OCI-LY7 (cell line): ENCODE results near the gene HLA-DPA1. TPM values are rescaled to one million over a fixed set of nuclear protein-coding genes. Genes with fewer than 3 reads are reported as not detected.

Source experiments
- BruUV-seq: library from RNA; stranded (reverse); fragments of 400-500 nt; replicated peaks from 2 replicates; lab custom pipeline; 2021; lab: Mats Ljungman, UMichigan
- CTCF ChIA-PET: fragments of 300-600 bp; sonication (Branson Sonifier 250); formaldehyde crosslinking; loops from one replicate; lab custom pipeline; 2022; ENCODE audit warnings: antibody characterized with exemption; ENCODE audit not compliant: unreplicated experiment; lab: Charles Lee
- POLR2A ChIA-PET: fragments of 300-600 bp; sonication (Branson Sonifier 250); formaldehyde crosslinking; loops from one replicate; lab custom pipeline; 2022; ENCODE audit warnings: antibody characterized with exemption; lab: Charles Lee
- DNase-seq: peaks from one replicate; pipeline ENCODE4 v3.0.0-alpha.2; 2015; ENCODE audit warnings: low spot score
- H2AFZ ChIP-seq: fragments of 200-600 bp; sonication (generic), shearing (Covaris generic); 2 replicates; pipeline ENCODE4 v1.6.1; 2014; ENCODE audit warnings: mild to moderate bottlenecking, antibody characterized with exemption, low read length, moderate library complexity
- H3K27ac ChIP-seq: fragments of 200-600 bp; sonication (generic); 2 replicates; pipeline ENCODE4 v1.5.1; 2014; ENCODE audit warnings: mixed run types, low read depth, mild to moderate bottlenecking, moderate library complexity, low read length, inconsistent platforms; ENCODE audit not compliant: poor library complexity, severe bottlenecking
- H3K36me3 ChIP-seq: fragments of 200-600 bp; sonication (generic); 2 replicates; pipeline ENCODE4 v1.6.1; 2014; ENCODE audit warnings: mild to moderate bottlenecking, antibody characterized with exemption, low read length, moderate library complexity, mixed read lengths; ENCODE audit not compliant: insufficient read depth
- H3K4me1 ChIP-seq: fragments of 200-600 bp; sonication (generic); 2 replicates; pipeline ENCODE4 v1.5.1; 2014; ENCODE audit warnings: mild to moderate bottlenecking, low read length; ENCODE audit not compliant: insufficient read depth, poor library complexity, severe bottlenecking
- H3K4me2 ChIP-seq: fragments of 200-600 bp; sonication (generic); 2 replicates; pipeline ENCODE4 v1.6.1; 2014; ENCODE audit warnings: mild to moderate bottlenecking, low read length
- H3K4me3 ChIP-seq: fragments of 200-600 bp; sonication (generic); 2 replicates; pipeline ENCODE4 v1.5.1; 2014; ENCODE audit warnings: mild to moderate bottlenecking, low read depth, low read length; ENCODE audit not compliant: poor library complexity, severe bottlenecking
- H3K79me2 ChIP-seq: fragments of 200-600 bp; sonication (generic); 2 replicates; pipeline ENCODE4 v1.6.1; 2016; ENCODE audit warnings: low read depth, mild to moderate bottlenecking, low read length, moderate library complexity, mixed read lengths; ENCODE audit not compliant: insufficient read depth
- H3K9me2 ChIP-seq: fragments of 200-600 bp; sonication (generic); 2 replicates; pipeline ENCODE4 v1.6.1; 2016; ENCODE audit warnings: mild to moderate bottlenecking, low read length, mixed read lengths; ENCODE audit not compliant: insufficient read depth
- H3K9me3 ChIP-seq: fragments of 200-600 bp; sonication (generic); 2 replicates; pipeline ENCODE4 v1.6.1; 2014; ENCODE audit warnings: mild to moderate bottlenecking, mixed run types, low read length, mixed read lengths
- H4K20me1 ChIP-seq: fragments of 200-600 bp; sonication (generic); 2 replicates; pipeline ENCODE4 v1.6.1; 2014; ENCODE audit warnings: mild to moderate bottlenecking, antibody characterized with exemption, low read length, moderate library complexity, mixed read lengths; ENCODE audit not compliant: insufficient read depth
- EZH2phosphoT487 ChIP-seq: fragments of 200-600 bp; sonication (generic); IDR thresholded peaks from 2 replicates; pipeline ENCODE4 v1.6.1; 2018; ENCODE audit warnings: low read depth, borderline replicate concordance, mild to moderate bottlenecking, mixed run types, antibody characterized with exemption, low read length, moderate library complexity, mixed read lengths
- intact Hi-C: fragments of 100-400 bp; cut with micrococcal nuclease; formaldehyde crosslinking; loops from one replicate; pipeline ENCODE4 v1.10.0; 2022; ENCODE audit not compliant: unreplicated experiment
- total RNA-seq, 2 experiments: library from RNA; depleted of rRNA in 1 of 2; stranded (reverse); fragments of >200 nt in 1 of 2; shearing (Covaris generic) in 1 of 2; gene quantifications; 2 replicates each; pipeline ENCODE4 v1.2.3, GENCODE V29; 2014 to 2022
- TF ChIP-seq, protein P1 (sequence below): fragments of 200-600 bp; sonication (generic); conservative IDR thresholded peaks from 2 replicates; pipeline ENCODE4 v1.5.1; 2014; ENCODE audit warnings: mild to moderate bottlenecking, antibody characterized with exemption, low read length, moderate library complexity, mixed read lengths

HLA-DPA1 gene
- total RNA-seq, 2 experiments from 2014 or later, result 253 to 388 TPM

DNA sequence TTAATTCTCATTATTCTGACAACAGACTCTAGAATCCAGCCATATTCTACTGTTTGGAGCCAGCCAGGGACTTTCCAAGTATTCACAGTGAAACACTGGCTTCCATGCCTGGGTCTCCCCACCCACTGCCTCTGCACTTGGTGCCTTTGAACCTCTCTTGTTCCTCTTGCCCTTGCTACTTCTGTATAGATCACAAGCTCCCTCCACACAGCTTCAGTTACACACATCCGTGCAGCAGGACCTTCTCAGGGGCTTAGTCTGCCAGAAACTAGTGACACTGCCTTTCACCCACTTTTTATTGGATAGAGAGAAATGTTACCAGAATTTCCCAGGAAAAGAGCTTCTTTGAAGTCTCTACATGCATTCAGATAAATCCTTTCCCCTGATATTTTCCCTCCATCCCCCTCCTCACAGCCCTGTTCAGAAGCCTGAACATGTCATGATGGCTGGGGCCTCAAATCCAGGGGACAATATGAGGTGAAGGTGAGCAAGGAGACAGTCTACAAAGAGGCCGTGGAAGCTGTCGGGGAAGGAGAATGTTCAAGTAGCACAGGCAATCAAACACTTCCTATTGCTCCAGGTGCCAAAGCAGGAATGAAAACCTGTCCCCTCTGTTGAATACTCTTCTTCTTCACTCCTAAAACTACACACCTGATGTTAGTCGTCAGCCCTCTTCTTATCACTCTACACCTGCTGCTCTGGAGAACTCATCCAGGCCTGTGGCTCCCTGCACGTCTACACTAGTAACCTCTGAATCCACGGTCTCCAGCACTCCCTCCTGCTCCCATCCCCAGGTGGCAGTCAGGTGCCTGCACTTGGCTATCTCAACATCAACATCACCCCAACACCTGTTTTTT, 43.9 kb downstream of the HLA-DPA1 start:
- TF ChIP-seq, protein P1, sequence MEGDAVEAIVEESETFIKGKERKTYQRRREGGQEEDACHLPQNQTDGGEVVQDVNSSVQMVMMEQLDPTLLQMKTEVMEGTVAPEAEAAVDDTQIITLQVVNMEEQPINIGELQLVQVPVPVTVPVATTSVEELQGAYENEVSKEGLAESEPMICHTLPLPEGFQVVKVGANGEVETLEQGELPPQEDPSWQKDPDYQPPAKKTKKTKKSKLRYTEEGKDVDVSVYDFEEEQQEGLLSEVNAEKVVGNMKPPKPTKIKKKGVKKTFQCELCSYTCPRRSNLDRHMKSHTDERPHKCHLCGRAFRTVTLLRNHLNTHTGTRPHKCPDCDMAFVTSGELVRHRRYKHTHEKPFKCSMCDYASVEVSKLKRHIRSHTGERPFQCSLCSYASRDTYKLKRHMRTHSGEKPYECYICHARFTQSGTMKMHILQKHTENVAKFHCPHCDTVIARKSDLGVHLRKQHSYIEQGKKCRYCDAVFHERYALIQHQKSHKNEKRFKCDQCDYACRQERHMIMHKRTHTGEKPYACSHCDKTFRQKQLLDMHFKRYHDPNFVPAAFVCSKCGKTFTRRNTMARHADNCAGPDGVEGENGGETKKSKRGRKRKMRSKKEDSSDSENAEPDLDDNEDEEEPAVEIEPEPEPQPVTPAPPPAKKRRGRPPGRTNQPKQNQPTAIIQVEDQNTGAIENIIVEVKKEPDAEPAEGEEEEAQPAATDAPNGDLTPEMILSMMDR, result no peak
- TF ChIP-seq EZH2phosphoT487, result no peak
- ChIA-PET CTCF (interaction anchor here (0.6 to 2.4 kb wide), 6 partner anchors 10 to 219 kb away, joined by 3 to 8 read pairs (median 4); partner anchors contain the start of gene HLA-DPA1), POLR2A (interaction anchor here (0.5 to 9.1 kb wide), 14 partner anchors 11 to 1790 kb away, joined by 3 to 75 read pairs (median 4); partner anchors contain the start of genes HLA-DMA, HLA-DPA1 and HLA-DPB1)
- H3K4me1 ChIP-seq, result peaks cover 49% of the 10 kb centered on the region
- no peaks in the 10 kb centered on the region for H3K79me2 ChIP-seq
- no peaks in the 10 kb centered on the region; the same call in 1 of the 2 replicates for H3K36me3 ChIP-seq
- H3K9me3 ChIP-seq, result peaks cover 14% of the 10 kb centered on the region
- H2AFZ ChIP-seq, result peak overlapping the region; percentile 88
- no peaks in the 10 kb centered on the region for H3K9me2 ChIP-seq
- intact Hi-C loops, result loop anchor here (2.0 kb wide), 1 partner anchor 43 kb away; the partner anchor contains the start of gene HLA-DPA1
- H3K4me3 ChIP-seq, result peak overlapping the region; percentile 52
- H4K20me1 ChIP-seq, result no peaks in the 10 kb centered on the region
- peak overlapping the region; percentile 69 for H3K4me2 ChIP-seq
- peak; percentile 89 for DNase-seq
- H3K27ac ChIP-seq, result peak overlapping the region; percentile 84
- BruUV-seq, result TSS peak; percentile 94

DNA sequence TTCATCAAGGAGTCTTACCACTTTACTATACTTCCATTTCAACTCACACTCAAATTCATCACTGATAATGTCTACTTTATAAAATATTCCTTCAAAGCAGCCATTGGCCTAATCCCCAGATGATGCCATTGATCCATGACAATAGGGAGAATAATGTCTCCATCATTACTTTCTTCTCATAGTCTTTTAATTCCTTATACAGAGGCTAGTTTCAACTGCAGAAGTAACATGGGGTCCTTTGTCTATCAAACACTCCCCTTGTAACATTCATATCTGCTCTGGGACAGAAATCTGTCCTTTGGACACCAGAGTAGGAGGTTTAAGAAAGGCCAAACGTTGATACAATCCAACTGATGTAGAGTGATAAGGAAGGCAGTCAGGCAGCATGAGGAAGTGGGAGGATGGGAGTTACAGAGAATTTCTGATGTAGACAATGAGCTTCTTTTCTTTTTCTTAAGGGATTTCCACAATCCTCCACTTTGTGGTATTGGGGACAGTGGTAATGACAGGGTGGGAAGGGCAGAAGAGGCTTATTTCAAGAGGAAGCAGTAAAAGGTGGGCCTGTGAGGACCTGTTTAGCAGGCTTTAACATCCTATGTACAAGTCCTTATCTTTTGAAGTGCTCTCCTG, 45.1 kb downstream of the HLA-DPA1 start:
- ChIA-PET POLR2A (interaction anchor here (0.5 to 9.1 kb wide), 11 partner anchors 10 to 217 kb away, joined by 3 to 75 read pairs (median 4); partner anchors contain the start of genes HLA-DMA, HLA-DPA1 and HLA-DPB1), CTCF (interaction anchor here (0.6 to 2.4 kb wide), 3 partner anchors 9 to 90 kb away, joined by 3 to 8 read pairs (median 3); no protein-coding TSS in a partner anchor)
- Histone ChIP-seq H4K20me1 (no peaks in the 10 kb centered on the region), H3K4me1 (peaks cover 49% of the 10 kb centered on the region), H3K36me3 (no peaks in the 10 kb centered on the region), H3K4me2 (peak overlapping the region; percentile 69), H2AFZ (peak overlapping the region; percentile 51), H3K9me3 (peaks cover 9% of the 10 kb centered on the region; the same call in 1 of the 2 replicates), H3K27ac (peak overlapping the region; percentile 84), H3K9me2 (no peaks in the 10 kb centered on the region), H3K79me2 (no peaks in the 10 kb centered on the region), H3K4me3 (peak overlapping the region; percentile 12)
- intact Hi-C loops, result loop anchor here (2.0 kb wide), 1 partner anchor 44 kb away; the partner anchor contains the start of gene HLA-DPA1
- BruUV-seq, result TSS peak; percentile 85
- peak; percentile 32 for DNase-seq
- no peak for TF ChIP-seq EZH2phosphoT487
- TF ChIP-seq, protein P1, result no peak
